H1 (cell line): ENCODE measurements around the gene THOC7. TPM values are rescaled to one million over a fixed set of nuclear protein-coding genes. Genes with fewer than 3 reads are reported as not detected.

Source experiments
- CTCF ChIA-PET: fragments of 300-600 bp; sonication (Branson Sonifier 250); formaldehyde crosslinking; loops from one replicate; lab custom pipeline; 2021; ENCODE audit not compliant: partially characterized antibody; lab: Charles Lee
- POLR2A ChIA-PET: fragments of 300-600 bp; sonication (Branson Sonifier 250); formaldehyde crosslinking; loops from one replicate; lab custom pipeline; 2021; ENCODE audit warnings: inconsistent platforms; ENCODE audit not compliant: partially characterized antibody; lab: Charles Lee
- DNase-seq, 2 experiments: peaks; one replicate each; pipeline versions ENCODE4 v3.0.0 to v3.0.0-alpha.2; 2010 to 2022; ENCODE audit warnings: low spot score in 2 of 2, low read depth in 1 of 2, mixed read lengths in 1 of 2
- FAIRE-seq: peaks from 2 replicates; lab custom pipeline; 2011; peaks lifted over from hg19 to GRCh38; lab: Jason Lieb, UNC
- H2AFZ ChIP-seq: 2 replicates; pipeline ENCODE4 v1.8.1; 2012; ENCODE audit warnings: low read length, inconsistent platforms
- H2AK5ac ChIP-seq: 2 replicates; pipeline ENCODE4 v1.6.1; 2013; ENCODE audit warnings: low read depth, low read length
- H2BK120ac ChIP-seq: replicated peaks from 2 replicates; pipeline ENCODE3; 2013; ENCODE audit warnings: low read depth, low read length, inconsistent platforms
- H2BK12ac ChIP-seq: 2 replicates; pipeline ENCODE4 v1.6.1; 2013; ENCODE audit warnings: low read depth, low read length
- H2BK15ac ChIP-seq: 2 replicates; pipeline ENCODE4 v1.6.1; 2013; ENCODE audit warnings: low read length
- H2BK20ac ChIP-seq: 2 replicates; pipeline ENCODE4 v1.6.1; 2013; ENCODE audit warnings: low read length
- H2BK5ac ChIP-seq: 2 replicates; pipeline ENCODE4 v1.6.1; 2013; ENCODE audit warnings: low read depth, low read length
- H3K14ac ChIP-seq: 2 replicates; pipeline ENCODE4 v1.6.1; 2013; ENCODE audit warnings: inconsistent platforms; ENCODE audit not compliant: insufficient read length
- H3K18ac ChIP-seq: 2 replicates; pipeline ENCODE4 v1.6.1; 2013; ENCODE audit warnings: low read length; ENCODE audit errors: extremely low read depth
- H3K23ac ChIP-seq: 2 replicates; pipeline ENCODE4 v1.6.1; 2013; ENCODE audit warnings: inconsistent platforms; ENCODE audit not compliant: insufficient read length
- H3K23me2 ChIP-seq: 2 replicates; pipeline ENCODE4 v1.6.1; 2013; ENCODE audit warnings: low read depth, low read length
- H3K27ac ChIP-seq: 2 replicates; pipeline ENCODE4 v1.6.1; 2011; ENCODE audit warnings: low read depth, low read length, inconsistent platforms
- H3K27me3 ChIP-seq, 4 experiments: replicated peaks in 1 of 4; 1 replicate in 1 of 4; 2 replicates in 3 of 4; pipeline versions ENCODE4 v1.6.1 to v1.8.1; 2011 to 2013; ENCODE audit warnings: low read length in 3 of 4, mild to moderate bottlenecking in 3 of 4, inconsistent platforms in 2 of 4, mixed read lengths in 2 of 4, moderate library complexity in 1 of 4; ENCODE audit not compliant: control insufficient read depth in 3 of 4, insufficient read depth in 3 of 4; ENCODE audit errors: extremely low read depth in 1 of 4
- H3K36me3 ChIP-seq, 4 experiments: 2 replicates each; pipeline versions ENCODE4 v1.6.1 to v1.8.1; 2011 to 2013; ENCODE audit warnings: mild to moderate bottlenecking in 4 of 4, low read length in 3 of 4, moderate library complexity in 2 of 4, control low read depth in 1 of 4, inconsistent platforms in 1 of 4; ENCODE audit not compliant: insufficient read depth in 4 of 4, control insufficient read depth in 2 of 4
- H3K4ac ChIP-seq: replicated peaks from 2 replicates; pipeline ENCODE3; 2013; ENCODE audit warnings: low read length, low read depth, mixed read lengths, inconsistent platforms; ENCODE audit not compliant: insufficient read length
- H3K4me1 ChIP-seq, 4 experiments: replicated peaks in 1 of 4; 1 replicate in 1 of 4; 2 replicates in 3 of 4; pipeline versions ENCODE4 v1.6.1 to v1.8.1; 2011 to 2013; ENCODE audit warnings: low read length in 3 of 4, inconsistent platforms in 2 of 4, mixed read lengths in 1 of 4; ENCODE audit not compliant: insufficient read depth in 4 of 4, control insufficient read depth in 3 of 4
- H3K4me2 ChIP-seq, 2 experiments: 2 replicates each; pipeline versions ENCODE4 v1.6.1 to v1.8.1; 2011 to 2013; ENCODE audit warnings: low read depth in 2 of 2, low read length in 2 of 2, control low read depth in 1 of 2, inconsistent platforms in 1 of 2, mild to moderate bottlenecking in 1 of 2; ENCODE audit not compliant: insufficient read depth in 1 of 2
- H3K4me3 ChIP-seq, 4 experiments: fragments of 200-600, 300-600 bp in 1 of 4; sonication (generic), shearing (Covaris generic), sonication (Bioruptor Twin) in 1 of 4; 2 replicates each; pipeline versions ENCODE4 v1.5.1 to v1.8.1; 2011 to 2016; ENCODE audit warnings: low read length in 4 of 4, low read depth in 3 of 4, control low read depth in 2 of 4, inconsistent platforms in 2 of 4, mild to moderate bottlenecking in 2 of 4, mixed read lengths in 1 of 4, moderate library complexity in 1 of 4; ENCODE audit not compliant: insufficient read depth in 2 of 4; ENCODE audit errors: extremely low read depth in 1 of 4
- H3K56ac ChIP-seq: replicated peaks from 2 replicates; pipeline ENCODE3; 2013; ENCODE audit warnings: low read depth, mild to moderate bottlenecking, mixed read lengths, low read length, inconsistent platforms; ENCODE audit not compliant: insufficient read length
- H3K79me1 ChIP-seq: 2 replicates; pipeline ENCODE4 v1.6.1; 2013; ENCODE audit warnings: low read depth, low read length, control low read depth
- H3K79me2 ChIP-seq, 2 experiments: 2 replicates each; pipeline versions ENCODE4 v1.6.1 to v1.8.1; 2012 to 2013; ENCODE audit warnings: low read length in 2 of 2, mild to moderate bottlenecking in 2 of 2, inconsistent platforms in 1 of 2; ENCODE audit not compliant: insufficient read depth in 2 of 2, control insufficient read depth in 1 of 2
- H3K9ac ChIP-seq, 4 experiments: replicated peaks in 1 of 4; 1 replicate in 1 of 4; 2 replicates in 3 of 4; pipeline versions ENCODE4 v1.6.1 to v1.8.1; 2011 to 2013; ENCODE audit warnings: low read depth in 3 of 4, low read length in 3 of 4, control low read depth in 2 of 4, mild to moderate bottlenecking in 2 of 4, moderate library complexity in 2 of 4, inconsistent platforms in 1 of 4; ENCODE audit errors: extremely low read depth in 1 of 4
- H3K9me3 ChIP-seq, 2 experiments: 2 replicates each; pipeline versions ENCODE4 v1.6.1 to v1.8.1; 2012 to 2013; ENCODE audit warnings: mild to moderate bottlenecking in 2 of 2, moderate library complexity in 2 of 2, control low read depth in 1 of 2, inconsistent platforms in 1 of 2, low read depth in 1 of 2, low read length in 1 of 2, mixed read lengths in 1 of 2; ENCODE audit not compliant: insufficient read depth in 2 of 2
- H4K20me1 ChIP-seq, 2 experiments: replicated peaks in 1 of 2; 2 replicates each; pipeline versions ENCODE3 to v1.8.1; 2011 to 2013; ENCODE audit warnings: inconsistent platforms in 2 of 2, low read length in 2 of 2, mild to moderate bottlenecking in 1 of 2; ENCODE audit not compliant: insufficient read depth in 2 of 2, control insufficient read depth in 1 of 2
- H4K5ac ChIP-seq: 2 replicates; pipeline ENCODE4 v1.6.1; 2013; ENCODE audit warnings: low read length, low read depth, mixed read lengths, inconsistent platforms; ENCODE audit not compliant: insufficient read length
- H4K8ac ChIP-seq: 2 replicates; pipeline ENCODE4 v1.8.0; 2013; ENCODE audit warnings: mild to moderate bottlenecking, moderate library complexity, low read length, inconsistent platforms; ENCODE audit not compliant: insufficient read depth; ENCODE audit errors: extremely low read depth
- H4K91ac ChIP-seq: replicated peaks from 2 replicates; pipeline ENCODE3; 2013; ENCODE audit warnings: low read length, mixed read lengths, inconsistent platforms; ENCODE audit not compliant: insufficient read length
- SIN3A ChIP-seq, 2 experiments: IDR thresholded peaks in 1 of 2; conservative IDR thresholded peaks in 1 of 2; 2 replicates each; pipeline ENCODE4 v1.6.1; 2011 to 2012; ENCODE audit warnings: low read length in 2 of 2, improper control_type of control experiment in 1 of 2, low read depth in 1 of 2, mild to moderate bottlenecking in 1 of 2
- WGBS, 2 experiments: shearing (Covaris generic) in 1 of 2; methylation state at CpG; one replicate each; pipeline versions ENCODE4 v1.1.6 to v1.1.7; 2013 to 2015; ENCODE audit warnings: low lambda C conversion rate in 2 of 2, mixed read lengths in 2 of 2, inconsistent platforms in 1 of 2, low coverage in 1 of 2, missing lambda C conversion rate in 1 of 2; ENCODE audit not compliant: insufficient replicate concordance in 2 of 2, insufficient coverage in 1 of 2, insufficient read length in 1 of 2; ENCODE audit errors: extremely low coverage in 1 of 2, missing lambda C conversion rate in 1 of 2; 5-methylcytosine and 5-hydroxymethylcytosine counted together
- polyA plus RNA-seq, 7 experiments: library from polyadenylated mRNA; depleted of rRNA in 3 of 7; stranded (reverse) in 5 of 7; unstranded in 2 of 7; fragments of >200 nt in 5 of 7; fragments of 200-250 nt in 2 of 7; gene quantifications; 1 replicate in 5 of 7; 2 replicates in 1 of 7; 4 replicates in 1 of 7; pipeline versions ENCODE4 v1.2.1 to v1.2.3, GENCODE V29; 2011 to 2013; ENCODE audit warnings: missing spikeins in 2 of 7, mixed read lengths in 2 of 7
- total RNA-seq: library from RNA; stranded (reverse); fragmentation: NEBNext Ultra II Directional; extraction: Animal tissue kit (Norgen Biotek cat#: 25700); gene quantifications from 2 replicates; pipeline ENCODE4 v1.2.1, GENCODE V29; 2021

The THOC7 gene
- total and polyA plus RNA-seq, 2 of the 8 experiments (the other 6 are each of a cell fraction or from before 2014, with no cell fraction given): 18.7 to 74.0 TPM

- POLR2A ChIA-PET: interaction anchor here (1.0 kb wide), 1 partner anchor 33 kb away, joined by 3 read pairs; no protein-coding TSS in a partner anchor
- no peak overlapping the region for H3K18ac ChIP-seq
- no peak overlapping the region for H2BK5ac ChIP-seq
- H3K4me1 ChIP-seq: 0 out of 7 replicates have a peak, but pooled peaks cover 0 to 3% (median 0%) of the 10 kb centered on the region in 4 experiments
- no peak overlapping the region for H3K14ac ChIP-seq
- H3K36me3 ChIP-seq: peaks cover 0 to 4% (median 0%) of the 10 kb centered on the region in 4 experiments; a peak in 3 of 8 replicates
- no peak overlapping the region for H2BK15ac ChIP-seq
- CTCF ChIA-PET: interaction anchor here (0.6 kb wide), 1 partner anchor 60 kb away, joined by 3 read pairs; no protein-coding TSS in a partner anchor
- H2BK12ac ChIP-seq: no peak overlapping the region
- H3K27ac ChIP-seq: no peak overlapping the region
- no peak overlapping the region for H4K5ac ChIP-seq
- H3K56ac ChIP-seq: no peak overlapping the region
- no peaks in the 10 kb centered on the region for H3K79me1 ChIP-seq
- no peak overlapping the region for H3K23ac ChIP-seq
- H3K4me3 ChIP-seq: no peak overlapping the region
- H3K4ac ChIP-seq: no peak overlapping the region
- no peak overlapping the region for H2AFZ ChIP-seq
- H3K27me3 ChIP-seq: no peaks in the 10 kb centered on the region
- no peak overlapping the region for H4K91ac ChIP-seq
- 100% methylated on average over 2 of the region's 2 CpGs; no CpG with 5 or more reads in 1 of the 2 experiments for WGBS, 2 experiments
- no peak overlapping the region for H2BK20ac ChIP-seq
- FAIRE-seq: no peak
- no peaks in the 10 kb centered on the region for H3K23me2 ChIP-seq
- H2BK120ac ChIP-seq: no peak overlapping the region
- H2AK5ac ChIP-seq: no peak overlapping the region
- H4K20me1 ChIP-seq: no peaks in the 10 kb centered on the region
- no peak overlapping the region for H3K4me2 ChIP-seq
- H3K9me3 ChIP-seq: no peaks in the 10 kb centered on the region
- no peak for TF ChIP-seq SIN3A (conservative IDR thresholded peaks at IDR 0.05 in 1 of 2, IDR thresholded peaks at IDR 0.05 in 1 of 2; ENCODE audit: low read depth in 1 of 2, low read length in 2 of 2)
- H3K79me2 ChIP-seq: 0 out of 4 replicates have a peak, but pooled peaks cover 0 to 7% of the 10 kb centered on the region in 2 experiments
- H3K9ac ChIP-seq: no peak overlapping the region
- no peak for DNase-seq
- no peak overlapping the region for H4K8ac ChIP-seq
These were observed 36.9 kb upstream of the THOC7 start for GRCh38 chr3:63900459-63900858.
